Activated B cell treated with CpG ODN at 0.5 μM for 24 hours (primary cell): ENCODE results near the gene ANKS1B. TPM values are rescaled to one million over a fixed set of nuclear protein-coding genes. Genes with fewer than 3 reads are reported as not detected.

Experiments
- ATAC-seq: fragments of 200-7000 bp; cut with Tn5 transposase; one replicate; pipeline ENCODE4 v1.10.0; 2021; ENCODE audit warnings: low read depth, mild to moderate bottlenecking, moderate library complexity
- CTCF ChIA-PET: fragments of 350-600 bp; sonication (Branson Sonifier 250); formaldehyde crosslinking; loops from one replicate; lab custom pipeline; 2021; ENCODE audit warnings: antibody characterized with exemption; lab: Charles Lee
- POLR2A ChIA-PET: fragments of 350-600 bp; sonication (Branson Sonifier 250); formaldehyde crosslinking; loops from one replicate; lab custom pipeline; 2021; ENCODE audit warnings: antibody characterized with exemption; lab: Charles Lee
- DNase-seq: peaks from one replicate; pipeline ENCODE4 v3.0.0; 2022
- H3K27ac Mint-ChIP-seq: one replicate; pipeline ENCODE4 v1.8.0; 2020; ENCODE audit warnings: mixed read lengths
- H3K27me3 Mint-ChIP-seq: one replicate; pipeline ENCODE4 v1.8.0; 2021; ENCODE audit warnings: mixed read lengths
- H3K36me3 Mint-ChIP-seq: one replicate; pipeline ENCODE4 v1.8.0; 2021; ENCODE audit warnings: low read depth, mixed read lengths
- H3K4me1 Mint-ChIP-seq: one replicate; pipeline ENCODE4 v1.8.0; 2021; ENCODE audit warnings: mixed read lengths
- H3K4me3 Mint-ChIP-seq: one replicate; pipeline ENCODE4 v1.8.0; 2020; ENCODE audit warnings: mild to moderate bottlenecking, mixed read lengths
- H3K9me3 Mint-ChIP-seq: one replicate; pipeline ENCODE4 v1.8.0; 2020; ENCODE audit warnings: mixed read lengths
- CTCF ChIP-seq: fragments of 200-600 bp; IDR thresholded peaks from one replicate; pipeline ENCODE4 v1.8.0; 2022; ENCODE audit warnings: antibody characterized with exemption, mild to moderate bottlenecking
- intact Hi-C: fragments of 100-400 bp; cut with micrococcal nuclease; formaldehyde crosslinking; loops from one replicate; pipeline ENCODE4 v1.15.1; 2024
- total RNA-seq: library from RNA; stranded (reverse); gene quantifications from 2 replicates; pipeline ENCODE4 v1.2.3, GENCODE V29; 2022

Gene ANKS1B
- total RNA-seq, 1 donor from 2014 or later: not detected

GRCh38 chr12:99713946-99714520, 270.7 kb downstream of the ANKS1B start:
- ATAC-seq: no peak
- H3K9me3 Mint-ChIP-seq: no peaks in the 10 kb centered on the region
- DNase-seq: no peak
- TF ChIP-seq CTCF: no peak
- no peaks in the 10 kb centered on the region for H3K27me3 Mint-ChIP-seq
- ChIA-PET CTCF (no interaction called here), POLR2A (no interaction called here)
- no peaks in the 10 kb centered on the region for H3K4me1 Mint-ChIP-seq
- H3K36me3 Mint-ChIP-seq: no peaks in the 10 kb centered on the region
- no peak overlapping the region for H3K4me3 Mint-ChIP-seq
- H3K27ac Mint-ChIP-seq: no peak overlapping the region
- intact Hi-C loops: no loop called here

GRCh38 chr12:99712281-99712680, 272.5 kb downstream of the ANKS1B start:
- no peaks in the 10 kb centered on the region for H3K27me3 Mint-ChIP-seq
- ATAC-seq: no peak
- H3K4me1 Mint-ChIP-seq: no peaks in the 10 kb centered on the region
- H3K27ac Mint-ChIP-seq: no peak overlapping the region
- intact Hi-C loops: no loop called here
- no peaks in the 10 kb centered on the region for H3K36me3 Mint-ChIP-seq
- no peak for TF ChIP-seq CTCF
- H3K9me3 Mint-ChIP-seq: no peaks in the 10 kb centered on the region
- DNase-seq: no peak
- POLR2A ChIA-PET: no interaction called here
- CTCF ChIA-PET: no interaction called here
- no peak overlapping the region for H3K4me3 Mint-ChIP-seq

GRCh38 chr12:99711246-99711645, 273.5 kb downstream of the ANKS1B start:
- intact Hi-C loops: no loop called here
- no peak for TF ChIP-seq CTCF
- Mint-ChIP-seq H3K4me3 (no peak overlapping the region), H3K36me3 (no peaks in the 10 kb centered on the region), H3K27me3 (no peaks in the 10 kb centered on the region), H3K4me1 (no peaks in the 10 kb centered on the region), H3K27ac (no peak overlapping the region), H3K9me3 (no peaks in the 10 kb centered on the region)
- ChIA-PET POLR2A (no interaction called here), CTCF (no interaction called here)
- DNase-seq (no peak), ATAC-seq (no peak)

GRCh38 chr12:99709619-99710018, 275.1 kb downstream of the ANKS1B start:
- Mint-ChIP-seq H3K36me3 (no peaks in the 10 kb centered on the region), H3K27me3 (no peaks in the 10 kb centered on the region), H3K4me1 (no peaks in the 10 kb centered on the region), H3K4me3 (no peak overlapping the region), H3K9me3 (no peaks in the 10 kb centered on the region), H3K27ac (no peak overlapping the region)
- ChIA-PET CTCF (no interaction called here), POLR2A (no interaction called here)
- intact Hi-C loops: no loop called here
- TF ChIP-seq CTCF: no peak
- DNase-seq: no peak
- ATAC-seq: no peak

- intact Hi-C loops: no loop called here
- no peaks in the 10 kb centered on the region for H3K9me3 Mint-ChIP-seq
- no peak for TF ChIP-seq CTCF
- ATAC-seq: no peak
- no peak overlapping the region for H3K27ac Mint-ChIP-seq
- H3K4me1 Mint-ChIP-seq: no peaks in the 10 kb centered on the region
- H3K4me3 Mint-ChIP-seq: no peak overlapping the region
- no peak for DNase-seq
- no peaks in the 10 kb centered on the region for H3K27me3 Mint-ChIP-seq
- CTCF ChIA-PET: no interaction called here
- H3K36me3 Mint-ChIP-seq: no peaks in the 10 kb centered on the region
- POLR2A ChIA-PET: no interaction called here
Observed at GRCh38 chr12:99709116-99709515, 275.6 kb downstream of the ANKS1B start.
